Body of pancreas (tissue), 4 donors: ENCODE measurements around the gene SSNA1.

Experiments
- POLR2A ChIP-seq, 3 donors: fragments of 450-650 bp; IDR thresholded peaks; one replicate each; pipeline ENCODE4 v1.6.1; 2016; ENCODE audit warnings: antibody characterized with exemption in 3 of 3, mild to moderate bottlenecking in 2 of 3
- TF ChIP-seq, protein P1 (sequence below), 7 experiments: fragments of 450-650 bp in 4 of 7; fragments of 200-600 bp in 3 of 7; sonication (generic) in 3 of 7; IDR thresholded peaks; one replicate each; pipeline ENCODE4 v1.5.1; 2016 to 2019; ENCODE audit warnings: antibody characterized with exemption in 7 of 7

DNA sequence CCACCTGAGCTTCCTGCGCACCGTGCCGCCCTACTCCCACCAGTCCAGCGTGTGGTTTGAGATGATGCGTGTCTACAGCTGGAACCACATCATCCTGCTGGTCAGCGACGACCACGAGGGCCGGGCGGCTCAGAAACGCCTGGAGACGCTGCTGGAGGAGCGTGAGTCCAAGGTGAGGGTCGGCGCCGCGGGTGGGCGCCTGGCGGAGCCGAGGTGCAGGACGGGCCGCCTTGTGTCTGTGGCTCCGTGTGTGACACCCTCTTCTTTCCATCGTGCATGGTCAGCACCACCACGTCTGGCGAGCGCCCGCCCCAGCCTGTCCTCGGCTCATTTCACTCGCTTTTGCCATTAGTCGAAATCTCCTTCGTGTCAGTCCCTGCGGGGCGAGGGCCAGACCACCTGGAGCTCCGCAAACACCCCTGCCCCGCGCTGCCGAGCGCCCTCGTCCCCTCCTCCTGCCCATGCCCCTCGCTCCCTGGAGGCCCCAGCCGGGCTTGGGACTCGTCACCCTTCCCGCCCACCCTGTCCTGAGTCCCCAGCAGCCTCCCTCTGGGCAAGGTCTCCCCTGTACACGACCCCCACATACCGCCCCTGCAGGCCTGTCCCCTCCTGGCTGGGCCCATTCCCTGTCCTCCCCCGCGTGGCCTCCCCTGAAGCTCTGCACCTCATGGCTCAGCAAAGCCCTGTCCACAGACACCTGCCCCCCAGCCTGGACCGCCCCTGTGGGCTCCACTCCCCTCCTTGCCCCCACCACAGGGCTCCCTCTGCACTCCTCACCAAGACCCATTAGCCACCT, 42.5 kb upstream of the SSNA1 start:
- TF ChIP-seq, protein P1, sequence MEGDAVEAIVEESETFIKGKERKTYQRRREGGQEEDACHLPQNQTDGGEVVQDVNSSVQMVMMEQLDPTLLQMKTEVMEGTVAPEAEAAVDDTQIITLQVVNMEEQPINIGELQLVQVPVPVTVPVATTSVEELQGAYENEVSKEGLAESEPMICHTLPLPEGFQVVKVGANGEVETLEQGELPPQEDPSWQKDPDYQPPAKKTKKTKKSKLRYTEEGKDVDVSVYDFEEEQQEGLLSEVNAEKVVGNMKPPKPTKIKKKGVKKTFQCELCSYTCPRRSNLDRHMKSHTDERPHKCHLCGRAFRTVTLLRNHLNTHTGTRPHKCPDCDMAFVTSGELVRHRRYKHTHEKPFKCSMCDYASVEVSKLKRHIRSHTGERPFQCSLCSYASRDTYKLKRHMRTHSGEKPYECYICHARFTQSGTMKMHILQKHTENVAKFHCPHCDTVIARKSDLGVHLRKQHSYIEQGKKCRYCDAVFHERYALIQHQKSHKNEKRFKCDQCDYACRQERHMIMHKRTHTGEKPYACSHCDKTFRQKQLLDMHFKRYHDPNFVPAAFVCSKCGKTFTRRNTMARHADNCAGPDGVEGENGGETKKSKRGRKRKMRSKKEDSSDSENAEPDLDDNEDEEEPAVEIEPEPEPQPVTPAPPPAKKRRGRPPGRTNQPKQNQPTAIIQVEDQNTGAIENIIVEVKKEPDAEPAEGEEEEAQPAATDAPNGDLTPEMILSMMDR (IDR thresholded peaks at IDR 0.05): no peak
- no peak for TF ChIP-seq POLR2A (IDR thresholded peaks at IDR 0.05)
